Measurements from ENCODE around the gene OR2AE1. TPM values are rescaled to one million over a fixed set of nuclear protein-coding genes. Genes with fewer than 3 reads are reported as not detected.

The OR2AE1 gene
- total RNA-seq, 2 donors from 2014 or later: 0.43 TPM; not detected in 1

DNA sequence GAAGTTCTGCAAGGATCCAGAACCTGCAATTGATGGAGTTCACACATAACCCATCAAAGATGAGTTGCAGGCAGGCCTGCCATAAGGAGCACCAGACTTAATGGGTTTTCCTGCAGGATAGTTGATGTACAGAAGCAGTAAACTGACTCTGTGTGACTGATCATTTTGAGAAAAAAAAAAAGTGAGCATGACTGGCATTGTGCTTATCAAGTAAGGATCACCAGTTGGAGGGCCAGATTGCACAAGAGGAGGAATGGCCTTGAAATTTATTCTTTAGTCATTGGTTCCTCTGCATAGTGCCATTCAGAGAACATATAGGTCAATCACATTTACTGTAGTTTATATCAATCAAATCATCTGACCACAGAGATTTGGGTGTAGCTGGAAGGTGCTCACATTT is 45.2 kb downstream of the OR2AE1 start:
- no peak overlapping the region for H3K4me3 ChIP-seq
- no peaks in the 10 kb centered on the region for H3K4me1 ChIP-seq
- H3K27me3 ChIP-seq: no peaks in the 10 kb centered on the region
- no peak overlapping the region for H3K27ac ChIP-seq
- TF ChIP-seq CTCF (IDR thresholded peaks at IDR 0.05): no peak
- no peaks in the 10 kb centered on the region for H3K36me3 ChIP-seq
- no peak for DNase-seq (ENCODE audit: low spot score)
- H3K9me3 ChIP-seq: no peaks in the 10 kb centered on the region

DNA sequence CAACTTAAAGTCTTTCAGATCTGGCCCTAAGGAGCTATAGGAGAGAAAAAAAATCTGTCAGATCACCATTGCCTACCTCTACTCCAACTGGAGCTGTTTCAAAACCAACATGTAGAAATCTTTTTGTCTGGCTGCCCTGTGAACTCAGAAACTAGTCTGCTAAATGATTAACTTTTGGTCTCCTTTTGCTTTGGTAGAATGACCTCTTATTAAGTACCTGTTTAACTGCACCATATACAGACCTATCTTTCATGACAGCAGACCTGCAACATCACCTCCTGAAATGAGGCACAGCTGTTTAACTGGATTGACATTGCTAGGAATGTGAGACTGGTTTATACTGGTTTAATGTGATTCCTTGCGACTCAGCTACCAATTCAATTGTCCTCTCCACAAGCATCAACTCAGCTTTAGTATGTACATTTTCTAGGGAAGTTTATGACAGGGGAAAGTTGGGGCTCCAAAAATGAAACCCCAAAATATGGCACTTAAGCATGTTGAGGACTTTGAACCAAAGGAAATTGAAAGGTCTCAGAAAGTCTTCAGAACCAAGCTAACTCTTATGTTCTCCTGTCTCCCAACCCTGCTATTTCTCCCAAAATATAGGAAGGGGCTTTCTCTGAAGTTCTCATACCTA is 47.2 kb downstream of the OR2AE1 start:
- no peak overlapping the region for H3K4me3 ChIP-seq
- TF ChIP-seq CTCF (IDR thresholded peaks at IDR 0.05): no peak
- no peak overlapping the region for H3K27ac ChIP-seq
- no peak for DNase-seq (ENCODE audit: low spot score)
- no peaks in the 10 kb centered on the region for H3K9me3 ChIP-seq
- H3K27me3 ChIP-seq: no peaks in the 10 kb centered on the region
- no peaks in the 10 kb centered on the region for H3K4me1 ChIP-seq
- H3K36me3 ChIP-seq: no peaks in the 10 kb centered on the region

- TF ChIP-seq CTCF (IDR thresholded peaks at IDR 0.05): no peak
- DNase-seq (ENCODE audit: low spot score): no peak
- H3K27ac ChIP-seq: no peak overlapping the region
- no peaks in the 10 kb centered on the region for H3K27me3 ChIP-seq
- H3K4me1 ChIP-seq: no peaks in the 10 kb centered on the region
- H3K4me3 ChIP-seq: no peak overlapping the region
- H3K36me3 ChIP-seq: no peaks in the 10 kb centered on the region
- no peaks in the 10 kb centered on the region for H3K9me3 ChIP-seq
Observed at GRCh38 chr7:99828811-99829210, 48.0 kb downstream of the OR2AE1 start.

GRCh38 chr7:99827040-99827778 is 49.6 kb downstream of the OR2AE1 start:
- Histone ChIP-seq H3K4me1 (no peaks in the 10 kb centered on the region), H3K9me3 (no peaks in the 10 kb centered on the region), H3K36me3 (no peaks in the 10 kb centered on the region), H3K27ac (no peak overlapping the region), H3K27me3 (no peaks in the 10 kb centered on the region), H3K4me3 (no peak overlapping the region)
- DNase-seq (ENCODE audit: low spot score): no peak
- TF ChIP-seq CTCF (IDR thresholded peaks at IDR 0.05): no peak

Other genes with a start within 250 kb of the OR2AE1 start
- gene CYP3A5, start 197.0 kb downstream of the OR2AE1 start, total RNA-seq: 1 to 10 TPM in 1 of 2 donors, under 1 TPM in 1; 0.59 to 1.2 TPM
- gene CYP3A7, start 141.8 kb downstream of the OR2AE1 start, total RNA-seq: 1 to 10 TPM in 1 of 2 donors, under 1 TPM in 1; 0.82 to 2.0 TPM
- gene CYP3A4, start 92.8 kb downstream of the OR2AE1 start, total RNA-seq: under 1 TPM in 1 of 2 donors, not detected in 1; 0.43 TPM
- under 1 TPM in 1 of 2 donors, not detected in 1; 0.28 TPM for gene CYP3A43, start 49.0 kb downstream of the OR2AE1 start, total RNA-seq
- 10 to 100 TPM in 1 of 2 donors, 1 to 10 TPM in 1; 8.8 to 13.3 TPM for gene TRIM4, start 42.5 kb upstream of the OR2AE1 start, total RNA-seq
- gene GJC3, start 52.6 kb upstream of the OR2AE1 start, total RNA-seq: not detected
- 10 to 100 TPM; 11.3 to 46.5 TPM for gene AZGP1, start 99.0 kb upstream of the OR2AE1 start, total RNA-seq
- 10 to 100 TPM; 19.8 to 20.0 TPM for gene ZKSCAN1, start 138.6 kb upstream of the OR2AE1 start, total RNA-seq
- 1 to 10 TPM; 6.7 to 7.1 TPM for gene ZSCAN21, start 172.7 kb upstream of the OR2AE1 start, total RNA-seq
- 10 to 100 TPM; 11.8 to 16.1 TPM for gene ZNF3, start 204.7 kb upstream of the OR2AE1 start, total RNA-seq
- 10 to 100 TPM; 46.7 to 64.2 TPM for gene COPS6, start 211.9 kb upstream of the OR2AE1 start, total RNA-seq
- 10 to 100 TPM in 1 of 2 donors, 1 to 10 TPM in 1; 8.3 to 13.0 TPM for gene MCM7, start 224.4 kb upstream of the OR2AE1 start, total RNA-seq
- 10 to 100 TPM; 12.2 to 12.4 TPM for gene AP4M1, start 224.6 kb upstream of the OR2AE1 start, total RNA-seq
- gene TAF6, start 242.3 kb upstream of the OR2AE1 start, total RNA-seq: 10 to 100 TPM; 41.7 to 49.1 TPM
- gene CNPY4, start 242.6 kb upstream of the OR2AE1 start, total RNA-seq: 1 to 10 TPM; 6.1 to 6.2 TPM
- gene MBLAC1, start 249.9 kb upstream of the OR2AE1 start, total RNA-seq: 1 to 10 TPM; 3.3 to 6.1 TPM